GM04503 (cell line): ENCODE results near the gene ZNF326.
A peak's percentile ranks its signal among the peaks of the same experiment; 100 is the strongest.
"Not testable (repeated sequence)": the region's sequence is repeated elsewhere in the genome, so short reads cannot be mapped to it uniquely, and the experiment has no call there.

Experiments used
- DNase-seq: peaks from one replicate; pipeline ENCODE4 v3.0.0-alpha.2; 2012; ENCODE audit warnings: low read depth

Gene ZNF326

DNA sequence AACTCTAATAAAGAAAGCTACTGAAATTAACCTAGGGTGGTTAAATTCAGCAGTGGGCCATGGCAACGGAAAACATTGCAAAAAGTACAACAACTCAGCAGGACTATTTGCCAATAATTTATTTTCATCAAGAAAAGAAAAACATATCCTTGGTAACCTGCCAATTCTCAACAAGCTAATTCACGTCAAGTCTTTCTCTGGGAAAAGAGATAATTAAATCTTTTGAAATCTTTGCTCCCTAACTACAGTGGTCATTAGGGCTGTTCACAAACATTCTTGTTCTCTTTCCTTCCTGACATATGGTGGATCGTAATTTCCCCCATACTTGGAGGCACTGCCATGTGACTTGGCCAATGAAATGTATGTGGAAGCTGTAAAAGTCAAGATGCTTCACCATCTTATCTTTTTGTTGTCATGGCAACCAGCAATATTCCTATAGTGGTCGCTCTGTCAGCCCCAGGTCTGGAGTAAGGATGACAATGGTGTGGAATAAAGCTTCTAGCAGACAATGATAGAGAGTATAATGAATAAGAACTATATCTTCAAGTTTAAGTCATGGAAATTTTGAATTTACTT is 29.6 kb upstream of the ZNF326 start:
- DNase-seq, result no peak

DNA sequence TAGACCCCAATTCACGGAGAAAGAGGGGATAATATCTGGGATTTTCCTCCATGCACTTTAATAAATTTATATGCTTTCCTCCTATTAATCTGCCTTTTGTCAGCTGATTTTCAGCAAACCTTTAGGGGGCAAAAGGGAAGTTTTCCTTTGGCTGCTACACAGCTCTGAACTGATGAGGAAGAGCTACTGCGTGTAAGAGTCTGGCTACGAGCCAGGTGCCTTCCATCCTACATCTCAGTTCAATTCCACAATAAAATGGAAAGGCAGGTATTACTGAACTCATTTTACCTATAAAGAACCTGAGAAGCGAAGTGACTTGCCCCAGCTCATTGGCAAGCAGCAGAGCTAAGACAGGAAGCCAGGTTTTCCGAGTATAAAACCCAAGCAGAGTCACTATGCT is 28.3 kb upstream of the ZNF326 start:
- DNase-seq, result no peak

DNA sequence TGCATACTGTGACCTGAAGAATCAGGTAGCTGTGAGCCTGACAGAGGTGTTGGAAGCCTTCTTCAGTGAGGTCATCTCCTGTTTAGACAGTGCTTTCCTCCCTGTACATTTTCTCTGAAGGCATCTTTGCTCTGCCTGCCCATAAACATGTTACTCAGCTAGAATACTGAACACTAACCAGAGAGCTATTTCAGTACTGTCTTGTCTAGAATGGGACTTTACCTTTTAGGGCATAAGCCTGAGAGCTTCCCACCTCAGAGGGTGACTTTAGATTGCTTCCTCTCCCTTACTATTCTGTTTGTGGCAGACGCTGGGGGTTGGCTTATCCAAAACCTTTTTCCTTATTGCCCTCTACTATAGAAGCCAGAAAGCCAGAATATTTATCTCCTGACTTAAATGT is 23.3 kb upstream of the ZNF326 start:
- DNase-seq, result no peak

DNA sequence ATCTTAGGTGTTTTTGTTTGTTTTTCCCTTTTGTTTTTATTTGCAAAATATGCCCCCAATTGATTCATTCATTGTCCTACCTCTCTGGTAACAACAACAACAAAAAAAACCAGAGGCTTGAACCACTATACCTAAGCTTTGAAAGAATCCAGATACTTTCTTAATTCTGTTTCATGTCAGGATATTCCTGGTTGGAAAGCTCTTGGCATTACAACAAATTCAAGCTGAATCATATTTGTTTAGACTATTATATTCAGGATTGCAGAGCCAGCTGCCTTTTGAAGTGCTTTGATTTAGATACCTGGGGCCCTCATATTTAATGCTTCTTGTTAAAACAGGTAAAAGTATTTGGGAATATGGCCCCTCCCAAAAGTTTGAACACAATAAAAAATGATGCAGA is 22.9 kb upstream of the ZNF326 start:
- DNase-seq, result no peak

DNA sequence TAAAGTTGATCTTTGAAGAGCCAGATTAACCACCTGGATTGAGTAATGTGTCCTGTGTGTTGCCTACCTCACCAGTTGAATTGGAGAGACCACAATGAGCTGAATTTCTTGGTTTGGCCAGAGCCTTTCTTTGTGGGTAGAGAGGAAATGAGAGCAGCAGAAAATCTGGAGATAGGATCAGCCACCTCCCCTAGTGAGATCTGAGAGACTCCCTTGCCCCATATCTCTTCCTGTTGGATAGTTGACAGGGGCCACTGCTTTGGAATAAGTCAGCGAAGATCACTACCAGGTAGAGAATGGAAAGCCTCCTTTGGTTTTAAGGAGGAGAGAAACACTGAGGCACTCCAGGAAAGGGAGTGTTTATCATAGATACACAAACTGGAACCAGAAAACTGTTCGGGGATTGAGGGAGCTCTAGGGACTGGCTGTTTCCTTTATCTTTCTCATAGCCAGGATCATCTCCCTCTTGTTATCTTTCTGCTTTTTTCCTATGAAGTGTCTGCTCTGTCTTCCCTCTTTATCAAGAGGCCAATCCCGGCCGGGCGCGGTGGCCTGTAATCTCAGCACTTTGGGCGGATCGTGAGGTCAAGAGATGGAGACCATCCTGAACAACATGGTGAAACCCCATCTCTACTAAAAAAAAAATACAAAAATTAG is 21.3 kb upstream of the ZNF326 start:
- DNase-seq, result no peak

DNA sequence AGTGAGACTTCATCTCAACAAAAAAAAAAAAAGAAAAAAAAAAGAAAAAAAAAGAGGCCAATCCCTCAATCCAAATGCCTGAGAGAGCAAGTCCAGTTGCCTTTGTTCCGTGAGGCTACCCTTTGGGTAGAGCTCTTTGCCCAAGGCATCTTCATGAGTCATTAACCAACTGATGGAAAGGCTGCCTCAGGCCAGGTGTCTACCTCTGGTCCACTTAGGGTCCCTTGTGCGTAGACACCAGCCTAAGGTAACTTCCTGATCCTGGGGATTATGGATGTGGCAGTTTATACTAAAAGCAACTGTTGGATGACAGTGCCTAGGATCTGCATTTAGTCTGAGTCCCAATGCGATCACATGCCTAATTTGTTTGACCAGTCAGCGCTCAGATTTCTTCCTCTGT is 20.7 kb upstream of the ZNF326 start:
- DNase-seq, result no peak

DNA sequence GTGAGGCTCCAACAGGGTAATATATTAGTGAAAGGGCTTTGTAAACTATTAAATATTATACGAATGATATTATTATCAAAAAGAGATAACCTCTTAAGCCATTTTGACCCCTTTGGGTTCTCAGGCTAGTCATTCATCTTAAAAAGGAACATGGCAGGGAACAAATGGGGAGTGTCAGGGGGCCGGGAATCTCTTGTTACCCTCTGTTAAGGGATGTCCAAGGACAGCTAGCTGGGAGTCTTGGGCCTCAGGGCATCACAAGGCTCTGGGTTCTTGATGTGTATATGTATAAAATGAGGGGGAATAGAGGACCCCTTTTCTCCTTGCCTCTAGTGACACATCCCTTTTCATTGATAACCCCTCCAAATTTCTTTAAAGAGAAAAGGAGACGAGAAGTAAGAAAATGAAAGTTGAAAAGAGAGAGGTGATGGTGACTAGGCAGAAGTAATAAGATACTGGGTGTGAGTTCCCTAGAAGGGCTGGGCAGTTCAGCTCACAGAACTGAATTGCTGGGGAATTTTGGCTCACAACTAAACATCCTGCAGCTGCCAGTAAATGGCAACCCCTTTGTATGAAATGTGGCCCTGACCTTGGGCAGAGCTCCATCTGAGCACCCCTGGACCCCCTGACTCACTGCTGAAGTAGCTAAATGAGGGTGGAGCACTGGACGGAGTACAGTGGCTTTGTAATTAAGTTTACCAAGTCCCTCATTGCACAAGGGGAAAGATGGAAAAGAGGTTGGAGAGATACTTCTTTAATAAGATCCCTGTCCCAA is 20.0 kb upstream of the ZNF326 start:
- peak; percentile 67 for DNase-seq

DNA sequence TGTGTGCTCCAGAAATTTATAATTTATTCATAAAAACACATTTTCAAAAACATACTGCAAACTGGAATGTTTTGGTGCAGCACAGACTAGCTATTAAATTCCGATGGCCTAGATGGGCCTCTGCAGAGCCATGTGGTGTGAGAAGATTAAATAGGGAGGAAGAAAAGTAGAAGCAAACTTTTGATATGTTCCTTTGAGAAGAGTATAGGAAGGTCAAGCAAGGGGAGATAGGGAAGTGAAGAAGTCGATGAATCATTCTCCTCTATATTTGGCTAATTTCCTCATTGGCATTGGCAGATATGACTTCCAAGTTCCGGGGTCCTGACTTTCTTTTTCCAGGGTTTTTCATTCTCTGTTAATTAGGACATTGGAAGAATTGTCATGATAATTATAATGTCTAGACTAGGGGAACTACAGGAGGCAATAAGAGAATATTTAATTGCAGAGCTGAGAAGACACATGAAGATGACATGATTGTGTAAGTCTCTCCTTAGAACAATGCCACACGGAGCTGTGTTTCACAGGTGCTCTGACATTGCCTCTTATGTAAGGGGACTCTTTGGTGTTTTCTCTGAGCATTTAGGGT is 19.3 kb upstream of the ZNF326 start:
- DNase-seq, result no peak

DNA sequence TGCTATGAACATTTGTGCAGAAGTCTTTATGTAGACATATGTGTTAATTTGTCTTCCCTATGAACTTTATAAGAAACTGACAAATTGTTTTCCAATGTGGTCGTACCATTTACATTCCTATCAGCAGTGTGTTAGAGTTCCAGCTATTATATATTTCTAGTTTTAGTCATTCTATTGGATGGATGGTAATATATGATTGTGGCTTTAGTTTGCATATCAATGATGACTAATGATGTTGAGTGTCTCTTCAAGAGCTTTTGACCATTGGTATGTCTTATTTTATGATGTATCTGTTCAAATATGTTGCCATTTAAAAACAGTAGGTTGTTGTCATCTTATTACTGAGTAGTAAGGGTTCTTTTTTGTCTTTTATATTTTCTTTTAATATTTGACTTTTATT is 16.2 kb upstream of the ZNF326 start:
- no peak for DNase-seq

DNA sequence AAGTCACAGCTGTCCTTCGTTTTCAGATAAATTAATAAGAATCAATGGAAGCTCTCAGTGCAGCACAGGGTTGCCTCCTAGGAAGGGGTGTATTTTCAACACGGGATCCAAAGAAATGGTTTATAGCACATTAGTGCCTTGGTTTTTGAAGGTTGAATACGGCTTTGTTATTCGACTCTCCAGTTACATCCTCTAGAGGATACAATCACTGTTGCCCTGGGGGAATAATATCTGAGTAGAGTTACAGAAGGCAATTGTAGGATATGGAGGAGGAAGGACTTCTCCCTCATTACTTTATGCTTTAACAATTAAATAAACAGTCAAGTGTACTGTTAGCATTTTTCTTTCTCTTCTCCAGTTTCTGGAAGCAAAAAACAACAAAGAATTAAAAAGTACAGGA is 14.3 kb upstream of the ZNF326 start:
- no peak for DNase-seq

DNA sequence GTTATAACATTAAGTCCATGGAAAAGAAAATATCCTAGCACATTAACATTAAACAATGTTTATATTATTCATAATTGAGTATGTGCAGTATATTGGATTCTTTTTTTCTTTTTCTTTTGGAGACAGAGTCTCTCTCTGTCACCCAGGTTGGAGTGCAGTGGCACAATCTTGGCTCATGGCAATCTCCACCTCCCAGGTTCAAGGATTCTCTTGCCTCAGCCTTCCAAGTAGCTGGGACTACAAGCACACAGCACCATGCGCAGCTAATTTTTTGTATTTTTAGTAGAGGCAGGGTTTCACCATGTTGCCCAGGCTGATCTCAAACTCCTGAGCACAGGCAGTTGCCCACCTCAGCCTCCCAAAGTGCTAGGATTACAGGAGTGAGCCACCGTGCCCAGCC is 12.1 kb upstream of the ZNF326 start:
- DNase-seq, result not testable (repeated sequence)

DNA sequence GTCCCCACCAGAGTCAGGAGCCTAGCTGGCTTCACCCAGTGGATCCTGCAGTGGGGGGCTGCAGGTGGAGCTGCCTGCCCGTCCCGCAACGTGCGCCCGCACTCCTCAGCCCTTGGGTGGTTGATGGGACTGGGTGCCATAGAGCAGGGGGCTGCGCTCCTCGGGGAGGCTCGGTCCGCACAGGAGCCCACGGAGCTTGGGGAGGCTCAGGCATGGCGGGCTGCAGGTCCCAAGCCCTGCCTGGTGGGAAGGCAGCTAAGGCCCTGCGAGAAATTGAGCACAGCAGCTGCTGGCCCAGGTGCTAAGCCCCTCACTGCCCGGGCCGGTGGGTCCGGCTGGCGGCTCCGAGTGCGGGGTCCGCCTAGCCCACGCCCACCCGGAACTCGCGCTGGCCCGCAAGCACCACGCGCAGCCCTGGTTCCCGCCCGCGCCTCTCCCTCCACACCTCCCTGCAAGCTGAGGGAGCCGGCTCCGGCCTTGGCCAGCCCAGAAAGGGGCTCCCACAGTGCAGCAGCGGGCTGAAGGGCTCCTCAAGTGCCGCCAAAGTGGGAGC is 10.3 kb upstream of the ZNF326 start:
- not testable (repeated sequence) for DNase-seq

DNA sequence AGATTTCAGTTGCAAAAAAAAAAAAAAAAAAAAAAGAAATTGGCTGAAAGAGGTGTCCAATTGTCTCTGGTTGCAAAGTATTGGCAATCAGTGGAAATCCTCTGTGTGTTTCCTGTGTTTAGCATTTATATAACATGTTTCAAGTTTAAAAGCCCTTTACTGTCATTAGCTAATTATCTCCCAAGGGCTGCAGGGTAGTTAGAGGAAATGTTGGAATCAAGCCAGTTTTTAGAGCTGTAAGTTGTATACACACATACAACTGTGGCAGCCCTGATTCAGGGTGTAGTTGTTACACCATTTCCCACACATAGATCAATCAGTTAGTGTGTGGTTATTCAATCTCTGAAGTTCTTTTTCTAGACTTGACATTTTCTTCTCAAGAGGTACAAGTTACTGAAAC is 8.9 kb upstream of the ZNF326 start:
- DNase-seq, result no peak

DNA sequence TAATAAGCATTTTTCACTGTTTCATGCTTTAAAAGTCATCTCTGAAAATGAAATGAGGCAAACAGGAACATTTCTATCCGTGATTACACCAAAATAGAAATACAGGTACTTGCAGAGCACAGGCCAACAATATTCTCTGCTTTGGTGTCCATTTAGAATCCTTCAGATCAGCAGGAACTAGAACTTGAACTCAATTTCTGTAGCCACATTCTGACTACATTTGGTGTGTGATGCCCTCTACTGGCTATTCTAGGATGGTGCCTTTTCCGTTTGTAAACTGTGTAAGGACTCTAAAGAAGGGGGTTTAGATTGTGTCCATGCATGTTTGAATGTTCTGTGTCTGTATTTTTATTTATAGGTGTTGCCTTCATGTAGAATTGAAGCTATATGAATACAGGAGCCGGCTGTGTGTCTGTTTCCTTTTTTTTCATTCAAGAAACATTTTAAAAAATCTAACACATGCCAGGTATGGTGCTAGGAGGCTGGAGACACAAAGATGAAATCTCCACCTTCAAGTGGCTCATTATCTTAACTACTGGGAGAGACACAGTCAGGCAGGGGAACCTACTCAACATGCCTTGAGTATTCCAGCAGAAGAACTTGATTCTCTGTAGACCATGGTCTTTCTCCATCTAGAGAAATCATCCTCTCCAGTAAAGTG is 7.6 kb upstream of the ZNF326 start:
- DNase-seq, result no peak

DNA sequence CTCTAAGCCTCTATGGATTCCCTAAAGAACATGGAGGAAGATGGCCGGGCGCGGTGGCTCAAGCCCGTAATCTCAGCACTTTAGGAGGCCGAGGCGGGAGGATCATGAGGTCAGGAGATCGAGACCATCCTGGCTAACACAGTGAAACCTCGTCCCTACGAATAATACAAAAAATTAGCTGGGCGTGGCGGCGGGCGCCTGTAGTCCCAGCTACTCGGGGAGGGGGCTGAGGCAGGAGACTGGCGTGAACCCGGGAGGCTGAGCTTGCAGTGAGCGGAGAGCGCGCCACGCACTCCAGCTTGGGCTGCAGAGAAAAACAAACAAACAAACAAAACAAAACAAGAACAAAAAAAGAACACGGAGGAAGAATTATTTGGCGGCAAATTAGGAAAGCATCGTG is 5.8 kb upstream of the ZNF326 start:
- DNase-seq, result no peak

DNA sequence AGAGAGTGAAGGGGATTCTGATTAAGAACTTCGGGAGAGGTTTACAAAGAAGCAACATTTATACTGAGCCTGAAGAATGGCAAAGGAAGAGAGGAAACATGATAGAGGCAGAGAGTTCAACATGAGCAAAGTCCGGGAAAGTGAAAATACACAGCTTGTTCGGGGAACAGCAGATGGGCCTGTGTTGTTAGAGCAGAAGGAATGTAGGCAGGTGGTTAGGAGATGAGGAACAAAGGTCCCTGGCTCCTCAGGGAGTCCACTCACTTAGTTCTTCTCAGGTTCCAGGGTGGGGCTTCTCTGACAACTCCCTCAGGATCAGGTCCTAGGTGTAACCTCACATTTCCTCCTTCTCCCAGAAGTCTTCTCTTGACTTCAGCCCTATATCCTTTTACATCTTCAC is 5.1 kb upstream of the ZNF326 start:
- DNase-seq, result no peak

DNA sequence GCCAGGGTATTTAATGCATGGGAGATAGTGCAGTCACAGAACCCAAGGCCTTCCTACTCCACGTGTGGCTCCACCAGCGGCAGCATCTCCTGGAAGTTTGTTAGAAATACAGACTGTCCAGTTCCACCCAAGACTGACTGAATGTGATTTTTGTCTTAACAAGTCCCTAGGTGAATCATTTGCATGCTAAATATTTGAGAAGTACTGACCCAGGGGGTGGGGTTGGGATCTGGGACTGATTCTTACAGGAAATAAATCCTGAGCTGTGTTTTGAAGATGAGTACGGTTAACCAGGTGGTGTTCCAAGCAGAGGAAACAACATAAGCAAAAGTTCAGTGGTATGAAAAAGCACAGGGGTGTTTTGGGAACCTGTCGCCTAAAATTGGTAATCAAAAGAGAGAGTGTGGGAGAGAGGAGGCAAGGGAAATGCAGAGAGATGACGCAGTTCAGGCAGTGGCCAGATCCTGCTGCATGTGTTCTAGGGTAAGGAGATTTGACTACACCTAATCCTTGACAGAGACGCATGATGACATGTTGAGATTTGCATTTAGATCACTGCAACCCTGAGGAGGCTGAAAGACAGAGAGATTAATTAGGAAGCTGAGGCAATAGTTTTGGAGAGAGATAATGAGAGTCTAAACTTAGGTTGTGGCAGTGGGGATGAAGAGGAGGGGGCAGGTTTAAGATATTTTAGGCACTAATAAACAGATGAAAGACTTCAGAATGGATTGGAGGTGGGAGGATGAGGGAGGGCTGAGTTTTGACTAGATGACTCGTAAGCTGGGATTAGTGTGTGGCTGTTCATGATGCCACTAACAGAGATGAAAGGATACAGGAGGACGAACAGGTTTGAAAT is 3.7 kb upstream of the ZNF326 start:
- DNase-seq, result no peak

DNA sequence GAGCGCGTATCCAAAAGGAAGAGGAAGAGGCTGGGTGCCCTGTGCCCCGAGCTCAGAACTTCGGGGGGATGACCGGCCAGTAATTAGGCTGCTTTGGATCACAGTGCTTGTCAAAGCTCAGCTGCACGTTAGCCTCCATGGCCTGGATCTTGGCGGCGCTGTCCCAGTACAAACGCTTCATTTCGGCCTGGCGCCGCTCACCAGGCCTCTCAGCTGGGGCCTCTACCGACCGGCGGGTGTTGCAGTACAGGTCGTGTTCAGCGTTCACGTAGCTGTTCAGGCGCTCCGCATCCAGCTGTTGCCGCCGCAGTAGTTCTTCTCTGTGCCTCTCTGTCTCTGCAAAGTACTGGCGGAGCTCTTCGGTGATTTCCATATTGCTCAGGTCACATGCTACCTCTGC is 1.4 kb upstream of the ZNF326 start:
- no peak for DNase-seq

DNA sequence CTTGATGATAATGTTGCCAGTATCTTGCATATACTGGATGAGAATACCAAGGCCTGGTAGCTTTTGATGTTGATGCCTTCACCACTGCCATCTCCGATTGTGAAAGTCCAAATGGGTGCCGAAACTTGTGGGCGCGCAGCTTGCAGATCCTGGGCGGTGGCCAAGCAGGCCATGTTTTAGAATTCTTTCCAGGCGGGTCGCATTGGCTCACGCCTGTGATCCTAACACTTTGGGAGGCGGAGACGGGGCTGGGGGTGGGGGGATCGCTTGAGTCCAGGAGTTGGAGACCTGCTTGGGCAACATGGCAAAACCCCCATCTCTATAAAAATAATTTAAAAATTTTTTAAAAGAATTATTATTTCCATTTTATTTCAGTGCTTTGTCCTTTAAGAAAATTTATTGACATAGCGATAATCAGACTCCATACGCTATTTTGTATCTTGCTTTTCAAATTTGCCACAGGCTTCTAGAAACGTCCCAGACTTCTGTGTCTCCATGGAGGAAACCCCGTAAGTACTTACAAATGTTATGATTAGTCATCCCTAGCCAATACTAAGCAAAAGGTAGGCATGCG is 592 bp upstream of the ZNF326 start:
- DNase-seq, result no peak

DNA sequence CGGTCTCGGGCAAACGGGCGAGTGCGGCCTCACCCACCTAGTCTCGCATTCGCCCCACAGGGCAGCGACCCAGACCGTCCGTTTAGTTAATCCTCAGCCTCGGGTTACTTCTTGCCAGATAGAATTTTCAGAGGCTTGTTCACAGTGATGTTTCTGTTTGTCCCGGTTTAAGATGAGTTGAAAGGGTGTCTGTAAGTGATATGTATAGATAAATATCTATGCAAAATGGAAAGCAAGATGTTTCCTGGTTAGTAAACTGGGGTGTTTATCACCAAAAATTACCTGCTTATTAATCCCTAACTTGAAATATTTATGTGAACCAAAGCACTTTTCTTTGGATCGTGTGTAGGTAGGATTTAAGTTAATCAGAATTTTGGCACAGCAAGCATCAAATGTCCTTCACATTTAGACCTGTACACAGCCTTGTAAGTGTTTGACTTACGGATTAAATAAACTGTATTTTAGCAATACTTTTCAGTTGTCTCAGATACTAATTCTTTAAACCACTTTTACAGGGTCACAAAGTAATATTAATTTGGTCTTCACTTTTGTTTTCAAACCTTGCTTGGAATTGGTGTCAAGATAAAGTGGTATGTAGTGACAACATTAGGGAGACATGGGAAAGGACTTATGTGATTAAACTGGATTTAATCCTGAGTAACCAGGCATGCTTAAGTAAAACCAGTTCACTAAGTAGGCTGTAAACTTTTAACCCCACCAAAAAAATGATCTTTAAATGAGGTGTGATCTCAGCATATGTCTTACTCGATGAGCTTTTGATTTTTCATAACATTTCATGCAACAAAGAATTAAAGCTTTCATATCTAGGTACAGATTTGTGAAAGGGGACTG is 914 bp downstream of the ZNF326 start:
- DNase-seq, result no peak
